ENCODE data around the gene GPR108.

- TF ChIP-seq CSRNP3 (CRISPR knock-in tag; IDR thresholded peaks at IDR 0.05): no peak
- TF ChIP-seq ZNF70 (CRISPR knock-in tag; IDR thresholded peaks at IDR 0.05): no peak
- no peak for TF ChIP-seq ZC3H10 (CRISPR knock-in tag; IDR thresholded peaks at IDR 0.05)
- no peak for TF ChIP-seq PATZ1 (CRISPR knock-in tag; IDR thresholded peaks at IDR 0.05; ENCODE audit: borderline replicate concordance)
- no peak for TF ChIP-seq ESRRG (CRISPR knock-in tag; IDR thresholded peaks at IDR 0.05)
- TF ChIP-seq TOX (CRISPR knock-in tag; IDR thresholded peaks at IDR 0.05; ENCODE audit: borderline replicate concordance): no peak
- TF ChIP-seq POU6F1 (CRISPR knock-in tag; IDR thresholded peaks at IDR 0.05; ENCODE audit: borderline replicate concordance, low read depth): no peak
Observed at GRCh38 chr19:6706633-6706958, 30.8 kb downstream of the GPR108 start.

Data from SK-N-SH treated with all-trans-retinoic acid at 6 μM for 48 hours (cell line).